Memory B cell (primary cell): ENCODE data around the gene COL10A1.

ENCODE experiments used
- ATAC-seq: fragments of 150-1000 bp; cut with Tn5 transposase; 2 replicates; pipeline ENCODE4 v1.10.0; 2021; ENCODE audit warnings: low read depth, mild to moderate bottlenecking, moderate library complexity
- DNase-seq, 2 donors: peaks; one replicate each; pipeline ENCODE4 v3.0.0; 2022; ENCODE audit warnings: low spot score in 2 of 2
- H3K27ac Mint-ChIP-seq: one replicate; pipeline ENCODE4 v1.8.0; 2022; ENCODE audit warnings: mild to moderate bottlenecking, moderate library complexity, mixed read lengths
- H3K27me3 Mint-ChIP-seq: one replicate; pipeline ENCODE4 v1.8.0; 2022; ENCODE audit warnings: mixed read lengths
- H3K36me3 Mint-ChIP-seq: one replicate; pipeline ENCODE4 v1.8.0; 2022; ENCODE audit warnings: mild to moderate bottlenecking, mixed read lengths
- H3K4me1 Mint-ChIP-seq: one replicate; pipeline ENCODE4 v1.8.0; 2022; ENCODE audit warnings: mixed read lengths
- H3K4me3 Mint-ChIP-seq: one replicate; pipeline ENCODE4 v1.8.0; 2022; ENCODE audit warnings: mild to moderate bottlenecking, moderate library complexity, mixed read lengths
- H3K9me3 Mint-ChIP-seq: one replicate; pipeline ENCODE4 v1.8.0; 2022; ENCODE audit warnings: mixed read lengths

The COL10A1 gene

GRCh38 chr6:116126032-116126431 is at the start of gene COL10A1:
COL10A1 (minus strand) TSS chr6:116126132; CDS start chr6:116125492, 640 bp downstream.
- no peak for ATAC-seq

GRCh38 chr6:116175344-116175743 is 49.4 kb upstream of the COL10A1 start:
- no peak overlapping the region for H3K4me3 Mint-ChIP-seq
- ATAC-seq: no peak
- DNase-seq: no peak

More at GRCh38 chr6:116126032-116126431, at the start of gene COL10A1:
- no peak within 1 kb of the TSS for H3K27ac Mint-ChIP-seq
- H3K4me1 Mint-ChIP-seq: no peaks in the 10 kb centered on the region
- H3K36me3 Mint-ChIP-seq: peaks cover 15% of the 10 kb centered on the region
- H3K9me3 Mint-ChIP-seq: no peaks in the 10 kb centered on the region
- no peak within 1 kb of the TSS for H3K4me3 Mint-ChIP-seq
- no peaks in the 10 kb centered on the region for H3K27me3 Mint-ChIP-seq
- no peak for DNase-seq

GRCh38 chr6:116173928-116174327 is 48.0 kb upstream of the COL10A1 start:
- DNase-seq: no peak
- peaks cover 34% of the 10 kb centered on the region for H3K36me3 Mint-ChIP-seq
- ATAC-seq: no peak
- H3K27ac Mint-ChIP-seq: no peak overlapping the region
- H3K9me3 Mint-ChIP-seq: peaks cover 8% of the 10 kb centered on the region
- no peaks in the 10 kb centered on the region for H3K27me3 Mint-ChIP-seq
- H3K4me3 Mint-ChIP-seq: no peak overlapping the region
- H3K4me1 Mint-ChIP-seq: peaks cover 2% of the 10 kb centered on the region

More at GRCh38 chr6:116175344-116175743, 49.4 kb upstream of the COL10A1 start:
- peaks cover 7% of the 10 kb centered on the region for H3K9me3 Mint-ChIP-seq
- peaks cover 2% of the 10 kb centered on the region for H3K4me1 Mint-ChIP-seq
- no peaks in the 10 kb centered on the region for H3K27me3 Mint-ChIP-seq
- peaks cover 31% of the 10 kb centered on the region for H3K36me3 Mint-ChIP-seq
- H3K27ac Mint-ChIP-seq: no peak overlapping the region

- Mint-ChIP-seq H3K36me3 (peaks cover 28% of the 10 kb centered on the region), H3K27me3 (no peaks in the 10 kb centered on the region), H3K4me3 (no peak overlapping the region), H3K27ac (no peak overlapping the region), H3K4me1 (peaks cover 8% of the 10 kb centered on the region), H3K9me3 (peaks cover 7% of the 10 kb centered on the region)
- ATAC-seq: no peak
- no peak for DNase-seq
Measured at GRCh38 chr6:116170358-116171057, 44.6 kb upstream of the COL10A1 start.

DNA sequence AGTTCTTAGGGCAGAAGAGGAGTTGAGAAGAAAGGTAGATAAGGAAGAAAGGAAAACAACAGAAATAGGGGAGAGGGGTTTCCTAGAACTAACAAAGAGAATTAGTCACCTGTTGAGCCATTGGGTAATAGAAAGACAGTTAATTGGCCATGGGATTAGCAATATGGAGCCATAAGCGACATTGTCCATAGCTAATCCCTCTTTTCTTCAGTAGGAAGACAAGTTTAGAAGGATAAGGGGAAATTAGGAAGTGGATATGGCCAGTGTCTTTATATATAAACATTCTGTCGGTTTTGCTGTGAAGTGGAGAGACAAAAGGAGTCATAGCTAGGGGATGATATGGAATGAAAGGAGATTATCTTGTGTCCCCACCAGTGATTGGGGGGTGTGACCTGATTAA is 43.9 kb upstream of the COL10A1 start:
- H3K27ac Mint-ChIP-seq: no peak overlapping the region
- DNase-seq: no peak
- ATAC-seq: no peak
- peaks cover 26% of the 10 kb centered on the region for H3K36me3 Mint-ChIP-seq
- H3K4me1 Mint-ChIP-seq: peaks cover 12% of the 10 kb centered on the region
- H3K9me3 Mint-ChIP-seq: peaks cover 3% of the 10 kb centered on the region
- no peaks in the 10 kb centered on the region for H3K27me3 Mint-ChIP-seq
- no peak overlapping the region for H3K4me3 Mint-ChIP-seq

- H3K27me3 Mint-ChIP-seq: no peaks in the 10 kb centered on the region
- no peak overlapping the region for H3K27ac Mint-ChIP-seq
- peaks cover 16% of the 10 kb centered on the region for H3K4me1 Mint-ChIP-seq
- H3K4me3 Mint-ChIP-seq: no peak overlapping the region
- H3K9me3 Mint-ChIP-seq: peaks cover 7% of the 10 kb centered on the region
- ATAC-seq (no peak), DNase-seq (no peak)
- H3K36me3 Mint-ChIP-seq: peaks cover 23% of the 10 kb centered on the region
Measured at GRCh38 chr6:116168148-116168547, 42.2 kb upstream of the COL10A1 start.

DNA sequence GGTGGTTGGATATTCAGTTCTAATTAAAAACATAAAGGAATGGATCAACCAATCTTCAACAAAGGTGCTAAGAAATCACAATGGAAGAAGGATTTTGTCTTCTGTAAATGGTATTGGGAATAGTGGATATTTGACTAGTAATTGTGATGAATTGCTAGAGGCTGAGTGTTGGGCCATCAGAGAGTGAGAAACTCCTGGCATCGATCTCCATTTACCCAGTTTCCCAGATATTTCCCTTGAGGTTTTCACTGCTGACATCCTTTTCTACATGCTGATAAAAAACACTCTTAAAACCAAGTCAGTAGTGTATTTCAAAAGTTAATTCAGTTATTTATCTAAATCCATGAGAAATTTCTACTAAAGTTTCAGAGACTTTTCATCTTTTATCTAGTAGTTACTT is 40.4 kb upstream of the COL10A1 start:
- ATAC-seq: no peak
- no peaks in the 10 kb centered on the region for H3K27me3 Mint-ChIP-seq
- H3K4me1 Mint-ChIP-seq: peaks cover 19% of the 10 kb centered on the region
- DNase-seq: no peak
- H3K27ac Mint-ChIP-seq: no peak overlapping the region
- H3K4me3 Mint-ChIP-seq: no peak overlapping the region
- peaks cover 24% of the 10 kb centered on the region for H3K36me3 Mint-ChIP-seq
- peaks cover 8% of the 10 kb centered on the region for H3K9me3 Mint-ChIP-seq

DNA sequence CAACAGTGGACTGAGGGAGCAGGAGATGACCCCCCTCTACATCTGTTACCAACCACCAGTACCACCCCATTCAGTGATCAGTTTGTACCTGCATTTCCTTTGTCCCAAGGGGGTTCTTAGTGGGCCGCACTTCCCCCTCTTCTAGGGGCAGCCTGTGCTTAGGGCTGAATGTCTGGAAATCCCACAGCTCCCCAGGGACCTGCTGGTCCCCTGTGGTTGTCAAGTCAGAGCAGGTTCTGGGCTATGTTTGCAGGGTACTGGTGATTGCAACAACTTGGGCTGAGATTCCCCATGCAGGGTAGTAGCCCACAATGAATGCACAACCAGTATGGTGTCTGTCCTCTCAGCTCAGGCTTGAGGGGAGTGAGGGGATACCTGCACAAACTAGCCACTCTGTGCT is 39.7 kb upstream of the COL10A1 start:
- H3K27ac Mint-ChIP-seq: no peak overlapping the region
- no peak overlapping the region for H3K4me3 Mint-ChIP-seq
- H3K4me1 Mint-ChIP-seq: peaks cover 20% of the 10 kb centered on the region
- ATAC-seq (peak; percentile 96), DNase-seq (peak; percentile 26 to 35)
- H3K27me3 Mint-ChIP-seq: no peaks in the 10 kb centered on the region
- peaks cover 24% of the 10 kb centered on the region for H3K36me3 Mint-ChIP-seq
- H3K9me3 Mint-ChIP-seq: peaks cover 8% of the 10 kb centered on the region

DNA sequence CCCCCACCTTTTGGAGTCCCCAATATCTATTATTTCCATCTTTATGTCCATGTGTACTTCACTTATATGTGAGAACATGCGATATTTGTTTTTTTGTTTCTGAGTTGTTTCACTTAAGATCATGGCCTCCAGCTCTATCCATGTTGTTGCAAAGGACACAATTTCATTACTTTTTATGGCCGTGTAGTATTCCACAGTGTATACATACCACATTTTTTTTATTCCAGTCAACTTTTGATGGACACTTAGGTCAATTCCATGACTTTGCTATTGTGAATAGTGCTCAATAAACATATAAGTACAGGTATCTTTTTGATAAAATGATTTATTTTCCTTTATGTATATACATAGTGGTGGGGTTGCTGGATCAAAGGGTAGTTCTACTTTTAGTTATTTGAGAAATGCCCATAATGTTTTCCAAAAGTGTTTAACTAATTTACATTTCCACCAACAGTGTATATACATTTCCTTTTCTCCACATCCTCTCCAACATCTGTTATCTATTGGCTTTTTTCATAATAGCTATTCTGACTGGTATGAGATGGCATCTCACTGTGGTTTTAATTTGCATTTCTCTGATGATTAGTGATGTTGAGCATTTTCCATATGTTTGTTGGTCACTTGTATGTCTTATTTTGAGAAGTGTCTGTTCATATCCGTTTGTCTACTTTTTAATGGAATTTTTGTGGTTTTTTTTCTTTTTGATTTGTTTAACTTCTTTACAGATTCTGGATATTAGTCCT is 34.0 kb upstream of the COL10A1 start:
- H3K27ac Mint-ChIP-seq: no peak overlapping the region
- H3K36me3 Mint-ChIP-seq: peaks cover 25% of the 10 kb centered on the region
- no peak overlapping the region for H3K4me3 Mint-ChIP-seq
- DNase-seq (no peak), ATAC-seq (no peak)
- peaks cover 10% of the 10 kb centered on the region for H3K4me1 Mint-ChIP-seq
- peaks cover 6% of the 10 kb centered on the region for H3K9me3 Mint-ChIP-seq
- no peaks in the 10 kb centered on the region for H3K27me3 Mint-ChIP-seq

GRCh38 chr6:116158641-116159040 is 32.7 kb upstream of the COL10A1 start:
- peaks cover 6% of the 10 kb centered on the region for H3K9me3 Mint-ChIP-seq
- H3K27me3 Mint-ChIP-seq: no peaks in the 10 kb centered on the region
- no peak for ATAC-seq
- no peak overlapping the region for H3K27ac Mint-ChIP-seq
- H3K36me3 Mint-ChIP-seq: peaks cover 21% of the 10 kb centered on the region
- no peak overlapping the region for H3K4me3 Mint-ChIP-seq
- peaks cover 10% of the 10 kb centered on the region for H3K4me1 Mint-ChIP-seq
- no peak for DNase-seq

GRCh38 chr6:116157391-116157790 is 31.5 kb upstream of the COL10A1 start:
- DNase-seq: no peak
- Mint-ChIP-seq H3K27ac (peak overlapping the region; percentile 61), H3K36me3 (peaks cover 16% of the 10 kb centered on the region), H3K27me3 (no peaks in the 10 kb centered on the region), H3K9me3 (peaks cover 1% of the 10 kb centered on the region), H3K4me1 (peaks cover 6% of the 10 kb centered on the region), H3K4me3 (no peak overlapping the region)
- ATAC-seq: no peak

GRCh38 chr6:116156405-116157326 is 30.7 kb upstream of the COL10A1 start:
- peaks cover 14% of the 10 kb centered on the region for H3K36me3 Mint-ChIP-seq
- H3K27me3 Mint-ChIP-seq: no peaks in the 10 kb centered on the region
- peaks cover 6% of the 10 kb centered on the region for H3K4me1 Mint-ChIP-seq
- peaks cover 1% of the 10 kb centered on the region for H3K9me3 Mint-ChIP-seq
- no peak overlapping the region for H3K4me3 Mint-ChIP-seq
- no peak for DNase-seq
- H3K27ac Mint-ChIP-seq: no peak overlapping the region
- ATAC-seq: no peak

GRCh38 chr6:116154887-116155286 is 29.0 kb upstream of the COL10A1 start:
- peaks cover 4% of the 10 kb centered on the region for H3K4me1 Mint-ChIP-seq
- DNase-seq (no peak), ATAC-seq (no peak)
- no peaks in the 10 kb centered on the region for H3K27me3 Mint-ChIP-seq
- H3K27ac Mint-ChIP-seq: no peak overlapping the region
- H3K36me3 Mint-ChIP-seq: peaks cover 9% of the 10 kb centered on the region
- H3K9me3 Mint-ChIP-seq: peaks cover 1% of the 10 kb centered on the region
- H3K4me3 Mint-ChIP-seq: no peak overlapping the region

DNA sequence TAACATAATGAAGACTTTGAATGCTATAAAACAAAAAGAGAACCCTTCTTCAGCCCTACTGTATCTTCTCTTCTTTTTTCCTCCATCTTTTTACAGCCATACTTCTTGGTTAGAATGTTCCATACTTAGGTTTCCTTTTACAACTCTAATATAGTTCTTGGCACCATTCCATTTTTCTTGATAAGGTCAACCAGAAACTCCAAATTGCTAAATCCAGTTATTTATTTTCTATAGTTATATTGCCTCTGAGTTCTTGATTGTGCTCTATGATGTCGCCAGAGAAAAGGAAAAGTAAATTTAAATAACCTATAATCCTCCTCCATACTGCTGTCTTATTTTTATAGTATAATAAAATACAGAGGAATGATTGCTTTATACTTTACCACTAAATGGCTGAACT is 26.7 kb upstream of the COL10A1 start:
- H3K9me3 Mint-ChIP-seq: no peaks in the 10 kb centered on the region
- H3K4me3 Mint-ChIP-seq: no peak overlapping the region
- peaks cover 5% of the 10 kb centered on the region for H3K36me3 Mint-ChIP-seq
- H3K27ac Mint-ChIP-seq: no peak overlapping the region
- no peak for ATAC-seq
- H3K27me3 Mint-ChIP-seq: no peaks in the 10 kb centered on the region
- H3K4me1 Mint-ChIP-seq: peaks cover 4% of the 10 kb centered on the region
- no peak for DNase-seq
